Ascending aorta (tissue), 2 donors: ENCODE data around the gene COQ10A. TPM values are rescaled to one million over a fixed set of nuclear protein-coding genes. Genes with fewer than 3 reads are reported as not detected.
"Not testable (repeated sequence)": the region's sequence is repeated elsewhere in the genome, so short reads cannot be mapped to it uniquely, and the experiment has no call there.

Experiments used
- DNase-seq, 2 donors: peaks; one replicate each; pipeline ENCODE4 v3.0.0-alpha.2; 2019; ENCODE audit warnings: low spot score in 2 of 2
- H3K27ac ChIP-seq, 2 donors: fragments of 200-600 bp; sonication (generic); one replicate each; pipeline ENCODE4 v1.5.1; 2016 to 2017; ENCODE audit warnings: mild to moderate bottlenecking in 1 of 2
- H3K27me3 ChIP-seq: fragments of 200-600 bp; sonication (generic); one replicate; pipeline ENCODE4 v1.5.1; 2017
- H3K36me3 ChIP-seq, 2 donors: fragments of 200-600 bp; sonication (generic); one replicate each; pipeline ENCODE4 v1.5.1; 2016
- H3K4me1 ChIP-seq, 2 donors: fragments of 200-600 bp; sonication (generic); one replicate each; pipeline ENCODE4 v1.5.1; 2016 to 2017; ENCODE audit warnings: mild to moderate bottlenecking in 1 of 2
- H3K4me3 ChIP-seq, 2 donors: fragments of 200-600 bp; sonication (generic); one replicate each; pipeline ENCODE4 v1.5.1; 2016 to 2017; ENCODE audit warnings: mild to moderate bottlenecking in 1 of 2
- H3K9me3 ChIP-seq, 2 donors: fragments of 200-600 bp; sonication (generic); one replicate each; pipeline ENCODE4 v1.5.1; 2016
- intact Hi-C: fragments of 100-400 bp; cut with DNase I; formaldehyde crosslinking; loops from one replicate; pipeline ENCODE4 v1.15.1; 2023
- total RNA-seq: library from RNA; depleted of rRNA; stranded (reverse); fragments of >200 nt; gene quantifications from one replicate; pipeline ENCODE4 v1.1.0, GENCODE V29; 2016
- TF ChIP-seq, protein P1 (sequence below), 3 experiments: fragments of 200-600 bp in 2 of 3; fragments of 450-650 bp in 1 of 3; sonication (generic) in 2 of 3; IDR thresholded peaks; one replicate each; pipeline ENCODE4 v1.5.1; 2016 to 2019; ENCODE audit warnings: antibody characterized with exemption in 3 of 3, mild to moderate bottlenecking in 1 of 3, moderate library complexity in 1 of 3

COQ10A gene
- total RNA-seq, 1 donor from 2014 or later, result 4.8 TPM

GRCh38 chr12:56282579-56282978, 15.8 kb downstream of the COQ10A start:
- H3K36me3 ChIP-seq, result peaks cover 69 to 92% of the 10 kb centered on the region in 2 donors
- no peak for DNase-seq
- no peaks in the 10 kb centered on the region for H3K9me3 ChIP-seq
- no peaks in the 10 kb centered on the region for H3K27me3 ChIP-seq
- no peak overlapping the region for H3K4me3 ChIP-seq
- intact Hi-C loops, result no loop called here
- TF ChIP-seq, protein P1, sequence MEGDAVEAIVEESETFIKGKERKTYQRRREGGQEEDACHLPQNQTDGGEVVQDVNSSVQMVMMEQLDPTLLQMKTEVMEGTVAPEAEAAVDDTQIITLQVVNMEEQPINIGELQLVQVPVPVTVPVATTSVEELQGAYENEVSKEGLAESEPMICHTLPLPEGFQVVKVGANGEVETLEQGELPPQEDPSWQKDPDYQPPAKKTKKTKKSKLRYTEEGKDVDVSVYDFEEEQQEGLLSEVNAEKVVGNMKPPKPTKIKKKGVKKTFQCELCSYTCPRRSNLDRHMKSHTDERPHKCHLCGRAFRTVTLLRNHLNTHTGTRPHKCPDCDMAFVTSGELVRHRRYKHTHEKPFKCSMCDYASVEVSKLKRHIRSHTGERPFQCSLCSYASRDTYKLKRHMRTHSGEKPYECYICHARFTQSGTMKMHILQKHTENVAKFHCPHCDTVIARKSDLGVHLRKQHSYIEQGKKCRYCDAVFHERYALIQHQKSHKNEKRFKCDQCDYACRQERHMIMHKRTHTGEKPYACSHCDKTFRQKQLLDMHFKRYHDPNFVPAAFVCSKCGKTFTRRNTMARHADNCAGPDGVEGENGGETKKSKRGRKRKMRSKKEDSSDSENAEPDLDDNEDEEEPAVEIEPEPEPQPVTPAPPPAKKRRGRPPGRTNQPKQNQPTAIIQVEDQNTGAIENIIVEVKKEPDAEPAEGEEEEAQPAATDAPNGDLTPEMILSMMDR (IDR thresholded peaks at IDR 0.05), result no peak
- no peak overlapping the region for H3K27ac ChIP-seq
- H3K4me1 ChIP-seq, result no peaks in the 10 kb centered on the region

- H3K27me3 ChIP-seq, H3K4me3 ChIP-seq, H3K9me3 ChIP-seq, DNase-seq, intact Hi-C loops, H3K4me1 ChIP-seq, H3K27ac ChIP-seq: not testable (repeated sequence)
- H3K36me3 ChIP-seq, result peaks cover 52 to 75% of the 10 kb centered on the region in 2 donors
Observed at GRCh38 chr12:56284263-56284662, 17.5 kb downstream of the COQ10A start.

DNA sequence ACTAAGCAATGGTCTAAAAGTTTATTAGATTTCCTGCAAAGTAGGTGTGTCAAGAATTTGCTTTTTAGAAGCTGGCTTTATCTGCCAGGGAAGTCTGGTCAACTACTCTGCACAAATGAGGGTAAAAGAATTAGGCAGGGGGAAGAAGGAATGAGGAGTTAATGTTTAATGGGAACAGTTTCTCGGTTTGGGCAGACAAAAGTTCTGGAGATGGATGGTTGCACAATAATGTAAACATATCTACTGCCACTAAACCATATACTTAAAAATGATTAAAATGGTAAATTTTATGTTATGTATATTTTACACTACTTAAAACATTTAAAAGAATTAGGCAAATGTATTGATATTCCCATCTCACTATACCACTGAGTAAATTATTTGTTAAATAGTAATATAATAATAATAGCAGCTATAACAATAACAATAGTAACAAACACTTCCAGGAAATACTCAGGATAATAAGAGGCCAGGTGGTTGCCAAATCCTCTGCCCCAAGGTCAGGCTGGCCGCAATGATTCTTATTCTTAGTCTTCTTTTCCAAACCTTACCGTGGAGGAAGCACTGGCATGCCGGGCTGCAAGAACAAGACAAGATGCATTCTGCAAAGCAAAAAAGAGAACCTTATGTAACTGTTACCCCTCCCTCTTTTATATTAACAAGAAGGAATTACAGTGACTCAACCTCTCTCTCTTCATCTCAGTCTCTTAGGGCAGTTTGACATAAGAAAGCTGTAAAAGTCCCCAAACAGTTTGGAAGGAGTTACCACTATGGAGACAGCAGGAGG, 19.5 kb downstream of the COQ10A start:
- no peaks in the 10 kb centered on the region for H3K9me3 ChIP-seq
- H3K36me3 ChIP-seq, result peaks cover 52 to 68% of the 10 kb centered on the region in 2 donors
- no peak overlapping the region for H3K4me3 ChIP-seq
- H3K27me3 ChIP-seq, result no peaks in the 10 kb centered on the region
- DNase-seq, result no peak
- H3K27ac ChIP-seq, result no peak overlapping the region
- TF ChIP-seq, protein P1 (IDR thresholded peaks at IDR 0.05), result no peak
- no peaks in the 10 kb centered on the region for H3K4me1 ChIP-seq
- intact Hi-C loops, result no loop called here

- Histone ChIP-seq H3K36me3 (peaks cover 32 to 46% of the 10 kb centered on the region in 2 donors), H3K27ac (no peak overlapping the region), H3K4me3 (no peak overlapping the region), H3K4me1 (no peaks in the 10 kb centered on the region), H3K27me3 (no peaks in the 10 kb centered on the region), H3K9me3 (no peaks in the 10 kb centered on the region)
- TF ChIP-seq, protein P1 (IDR thresholded peaks at IDR 0.05), result no peak
- intact Hi-C loops, result no loop called here
- DNase-seq, result no peak
Observed at GRCh38 chr12:56288705-56289387, 22.1 kb downstream of the COQ10A start.

DNA sequence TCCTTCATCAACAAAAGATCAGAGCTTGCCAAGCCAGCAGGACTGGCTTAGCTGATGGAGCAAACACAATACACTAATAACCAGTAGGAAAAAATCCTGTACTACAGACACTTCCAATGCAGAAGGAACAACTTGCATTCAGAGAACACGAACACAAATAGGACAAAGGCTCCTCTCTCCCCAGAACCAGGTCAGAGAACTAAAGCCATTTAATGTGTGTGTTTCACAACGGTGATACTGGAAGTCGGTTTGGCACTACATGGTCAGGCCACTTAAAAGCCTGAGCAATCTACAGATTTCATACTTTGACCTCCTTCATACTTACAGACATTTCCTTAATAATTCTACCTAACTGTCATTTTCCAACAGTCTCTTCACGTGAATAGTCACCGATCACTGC, 27.1 kb downstream of the COQ10A start:
- H3K4me1 ChIP-seq, result peaks cover 5 to 11% of the 10 kb centered on the region in 2 donors
- no peak for DNase-seq
- intact Hi-C loops, result no loop called here

More for the DNA sequence above, 27.1 kb downstream of the COQ10A start:
- H3K4me3 ChIP-seq, result no peak overlapping the region
- no peak overlapping the region for H3K27ac ChIP-seq
- TF ChIP-seq, protein P1 (IDR thresholded peaks at IDR 0.05), result no peak
- peaks cover 16 to 22% of the 10 kb centered on the region in 2 donors for H3K36me3 ChIP-seq
- H3K27me3 ChIP-seq, result no peaks in the 10 kb centered on the region
- no peaks in the 10 kb centered on the region for H3K9me3 ChIP-seq
